BLaER1 treated with 17β-estradiol and CSF1 and Interleukin-3, amounts not matched to agents 10 nM and 100 nM (cell line): ENCODE results near the gene PPIG.
"Not testable (repeated sequence)": the region's sequence is repeated elsewhere in the genome, so short reads cannot be mapped to it uniquely, and the experiment has no call there.

Source experiments
- H3K27ac ChIP-seq, 11 experiments: shearing (Covaris generic); formaldehyde crosslinking; 2 replicates each; pipeline ENCODE4 v1.8.1; 2022
- H3K27me3 ChIP-seq, 11 experiments: shearing (Covaris generic); formaldehyde crosslinking; 2 replicates each; pipeline ENCODE4 v1.8.1; 2022
- H3K36me3 ChIP-seq, 11 experiments: shearing (Covaris generic); formaldehyde crosslinking; 2 replicates each; pipeline ENCODE4 v1.8.1; 2022
- H3K4me1 ChIP-seq, 10 experiments: shearing (Covaris generic); formaldehyde crosslinking; 2 replicates each; pipeline ENCODE4 v1.8.1; 2022
- H3K4me2 ChIP-seq, 11 experiments: shearing (Covaris generic); formaldehyde crosslinking; 2 replicates each; pipeline ENCODE4 v1.8.1; 2022
- H3K4me3 ChIP-seq, 10 experiments: shearing (Covaris generic); formaldehyde crosslinking; 2 replicates each; pipeline ENCODE4 v1.8.1; 2022
- H3K9ac ChIP-seq, 11 experiments: shearing (Covaris generic); formaldehyde crosslinking; 2 replicates each; pipeline ENCODE4 v1.8.1; 2022
- H3K9me3 ChIP-seq, 11 experiments: shearing (Covaris generic); formaldehyde crosslinking; replicated peaks in 1 of 11; 2 replicates each; pipeline ENCODE4 v1.8.1; 2022
- H4K20me1 ChIP-seq, 11 experiments: shearing (Covaris generic); formaldehyde crosslinking; 2 replicates each; pipeline ENCODE4 v1.8.1; 2022
- Cebpa-rat ChIP-seq, 11 experiments: shearing (Covaris generic); IDR thresholded peaks; 2 replicates each; pipeline ENCODE4 v1.8.1; 2022

The PPIG gene

GRCh38 chr2:169584005-169584877 lies at the start of gene PPIG:
Gene PPIG (plus strand): TSS chr2:169584351. CDS start chr2:169604042, 19,691 bp downstream.
- Histone ChIP-seq H3K27ac (peak within 1 kb of the TSS; percentile 90 to 97 (median 92)), H3K27me3 (no peaks in the 10 kb centered on the region), H3K4me3 (peak within 1 kb of the TSS; percentile 68 to 94 (median 84)), H3K4me2 (peak within 1 kb of the TSS; percentile 85 to 96 (median 90)), H3K9ac (peak within 1 kb of the TSS; percentile 88 to 96 (median 93)), H3K4me1 (peaks cover 15 to 35% (median 18%) of the 10 kb centered on the region in 10 experiments), H3K9me3 (peaks cover 9 to 11% (median 11%) of the 10 kb centered on the region in 11 experiments; a peak in 18 of 22 replicates), H3K36me3 (peaks cover 0 to 22% (median 8%) of the 10 kb centered on the region in 11 experiments; a peak in 9 of 22 replicates), H4K20me1 (peaks cover 19 to 41% (median 37%) of the 10 kb centered on the region in 11 experiments; a peak in 20 of 22 replicates)
- TF ChIP-seq Cebpa-rat (IDR thresholded peaks at IDR 0.05): peak in 6 of 11 experiments; percentile 31 to 66 (median 50); a peak in 6 of 22 replicates

- not testable (repeated sequence) for H3K4me2 ChIP-seq, H3K27me3 ChIP-seq, H3K9ac ChIP-seq, H3K4me1 ChIP-seq, H3K27ac ChIP-seq, H3K9me3 ChIP-seq, H3K4me3 ChIP-seq, H4K20me1 ChIP-seq
- peaks cover 49 to 100% (median 86%) of the 10 kb centered on the region in 11 experiments for H3K36me3 ChIP-seq
Measured at GRCh38 chr2:169539460-169539859, 44.7 kb upstream of the PPIG start.

DNA sequence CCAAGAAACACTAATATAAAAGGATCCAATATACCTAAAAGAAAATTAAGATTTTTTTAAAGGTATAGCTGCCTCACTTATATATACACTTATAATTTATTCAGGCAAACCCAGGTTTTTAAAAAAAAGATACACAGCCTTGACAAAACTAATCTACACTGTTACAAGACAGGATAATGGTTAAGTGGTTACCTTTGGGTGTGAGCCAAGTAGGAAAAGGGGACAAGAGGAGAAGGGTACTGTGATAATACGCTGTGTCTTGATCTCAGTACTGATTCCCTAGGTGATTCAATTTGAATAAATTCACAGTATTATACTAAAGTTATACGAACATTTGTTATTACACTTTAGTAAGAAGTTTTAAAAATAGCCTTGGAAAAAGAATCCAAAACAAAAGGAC lies 44.0 kb upstream of the PPIG start:
- Histone ChIP-seq H3K4me2 (no peak overlapping the region), H3K36me3 (peaks cover 43 to 100% (median 82%) of the 10 kb centered on the region in 11 experiments), H4K20me1 (peaks cover 0 to 7% (median 0%) of the 10 kb centered on the region in 11 experiments; a peak in 1 of 22 replicates), H3K27me3 (no peaks in the 10 kb centered on the region), H3K4me1 (no peaks in the 10 kb centered on the region), H3K9ac (no peak overlapping the region), H3K4me3 (no peak overlapping the region), H3K9me3 (no peaks in the 10 kb centered on the region), H3K27ac (no peak overlapping the region)
- TF ChIP-seq Cebpa-rat (IDR thresholded peaks at IDR 0.05): no peak

DNA sequence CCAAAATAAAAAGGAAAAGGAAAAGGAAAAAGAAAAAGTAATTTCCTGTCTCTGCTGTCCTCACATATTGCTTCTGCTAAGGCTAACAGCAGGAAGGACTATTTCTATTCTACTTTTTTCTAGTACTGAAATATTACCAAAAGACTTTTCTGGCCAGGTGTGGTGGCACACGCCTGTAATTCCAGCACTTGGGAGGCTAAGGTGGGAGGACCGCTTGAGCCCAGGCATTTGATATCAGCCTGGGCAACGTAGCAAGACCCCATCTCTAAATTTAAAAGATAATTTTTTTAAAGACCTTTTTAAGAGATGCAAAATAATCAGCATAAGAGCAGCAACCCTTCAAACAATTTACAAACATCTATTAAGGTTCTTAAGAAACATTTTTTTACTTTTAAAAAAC lies 41.7 kb upstream of the PPIG start:
- no peak for TF ChIP-seq Cebpa-rat (IDR thresholded peaks at IDR 0.05)
- no peak overlapping the region for H3K27ac ChIP-seq
- no peaks in the 10 kb centered on the region for H3K9me3 ChIP-seq
- H3K4me1 ChIP-seq: no peaks in the 10 kb centered on the region
- peaks cover 0 to 7% (median 0%) of the 10 kb centered on the region in 11 experiments; a peak in 2 of 22 replicates for H4K20me1 ChIP-seq
- H3K4me2 ChIP-seq: no peak overlapping the region
- peaks cover 50 to 100% (median 85%) of the 10 kb centered on the region in 11 experiments for H3K36me3 ChIP-seq
- no peaks in the 10 kb centered on the region for H3K27me3 ChIP-seq
- H3K4me3 ChIP-seq: no peak overlapping the region
- H3K9ac ChIP-seq: no peak overlapping the region

- Histone ChIP-seq H3K4me2 (no peak overlapping the region), H3K27ac (no peak overlapping the region), H3K4me1 (no peaks in the 10 kb centered on the region), H4K20me1 (peaks cover 0 to 6% (median 0%) of the 10 kb centered on the region in 11 experiments; a peak in 2 of 22 replicates), H3K9me3 (no peaks in the 10 kb centered on the region), H3K27me3 (no peaks in the 10 kb centered on the region), H3K4me3 (no peak overlapping the region), H3K9ac (no peak overlapping the region), H3K36me3 (peaks cover 66 to 100% (median 92%) of the 10 kb centered on the region in 11 experiments)
- no peak for TF ChIP-seq Cebpa-rat (IDR thresholded peaks at IDR 0.05)
Measured at GRCh38 chr2:169546756-169547155, 37.4 kb upstream of the PPIG start.

DNA sequence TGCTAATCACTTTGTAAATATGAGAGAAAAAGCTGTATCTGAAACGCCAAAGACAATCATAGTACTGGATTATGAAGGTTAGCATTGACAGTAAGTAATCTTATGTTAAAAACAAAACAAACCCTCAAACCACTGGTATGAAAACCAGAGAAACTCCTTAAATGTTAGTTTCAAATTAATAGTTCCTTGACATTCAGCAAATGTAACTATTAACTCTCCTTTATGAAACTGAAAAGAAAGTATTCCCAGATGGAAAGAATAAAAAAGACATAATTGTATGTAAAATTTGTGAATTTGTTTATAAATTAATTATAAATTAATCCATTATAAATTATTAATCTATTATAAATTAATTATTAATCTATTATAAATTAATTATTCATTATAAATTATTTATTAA lies 22.8 kb upstream of the PPIG start:
- no peak for TF ChIP-seq Cebpa-rat (IDR thresholded peaks at IDR 0.05)
- no peak overlapping the region for H3K4me2 ChIP-seq
- no peak overlapping the region for H3K9ac ChIP-seq
- peaks cover 0 to 5% (median 0%) of the 10 kb centered on the region in 11 experiments; a peak in 2 of 22 replicates for H4K20me1 ChIP-seq
- H3K27me3 ChIP-seq: no peaks in the 10 kb centered on the region
- H3K27ac ChIP-seq: no peak overlapping the region
- peaks cover 42 to 82% (median 72%) of the 10 kb centered on the region in 11 experiments for H3K36me3 ChIP-seq
- H3K4me3 ChIP-seq: no peak overlapping the region
- H3K9me3 ChIP-seq: peaks cover 0 to 17% (median 8%) of the 10 kb centered on the region in 11 experiments; a peak in 10 of 22 replicates
- no peaks in the 10 kb centered on the region for H3K4me1 ChIP-seq

DNA sequence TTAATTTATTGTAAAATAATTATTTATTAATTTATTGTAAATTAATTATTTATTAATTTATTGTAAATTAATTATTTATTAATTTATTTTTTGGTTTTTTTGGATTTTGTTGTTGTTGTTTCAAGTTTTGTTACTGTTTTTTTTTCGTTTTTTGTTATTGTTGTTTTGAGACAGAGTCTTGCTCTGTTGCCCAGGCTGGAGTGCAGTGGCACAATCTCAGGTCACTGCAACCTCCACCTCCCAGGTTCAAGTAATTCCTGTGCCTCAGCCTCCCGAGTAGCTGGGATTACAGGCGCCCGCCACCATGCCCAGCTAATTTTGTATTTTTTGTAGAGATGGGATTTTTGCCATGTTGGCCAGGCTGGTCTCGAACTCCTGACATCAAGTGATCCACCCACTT lies 22.1 kb upstream of the PPIG start:
- H3K27ac ChIP-seq, H3K4me3 ChIP-seq, H4K20me1 ChIP-seq, H3K4me2 ChIP-seq, H3K4me1 ChIP-seq, H3K27me3 ChIP-seq, H3K9ac ChIP-seq: not testable (repeated sequence)
- peaks cover 0 to 19% (median 8%) of the 10 kb centered on the region in 11 experiments; a peak in 10 of 22 replicates for H3K9me3 ChIP-seq
- peaks cover 45 to 82% (median 71%) of the 10 kb centered on the region in 11 experiments for H3K36me3 ChIP-seq

DNA sequence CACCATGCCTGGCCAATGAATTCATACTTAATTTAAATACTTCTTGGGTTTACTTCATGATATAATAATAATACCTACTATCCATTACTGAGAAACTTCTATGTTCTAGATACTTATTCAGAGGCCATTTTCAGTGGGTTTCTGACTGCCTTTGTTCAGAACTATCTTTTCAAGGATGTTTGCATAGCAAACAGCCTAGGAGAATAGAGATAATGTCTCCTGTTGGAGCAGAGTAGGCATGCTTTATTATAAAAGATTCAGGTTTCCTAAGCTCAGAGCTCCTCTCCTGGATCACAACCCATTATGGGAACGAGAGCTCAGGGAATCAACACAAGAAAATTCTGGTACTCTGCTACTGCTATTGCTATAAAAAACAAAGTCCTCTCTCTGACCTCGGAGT lies 21.6 kb upstream of the PPIG start:
- Histone ChIP-seq H3K4me2 (no peak overlapping the region), H3K4me1 (no peaks in the 10 kb centered on the region), H3K9me3 (peaks cover 0 to 19% (median 8%) of the 10 kb centered on the region in 11 experiments; a peak in 10 of 22 replicates), H4K20me1 (peaks cover 0 to 5% (median 0%) of the 10 kb centered on the region in 11 experiments; a peak in 2 of 22 replicates), H3K27ac (no peak overlapping the region), H3K4me3 (no peak overlapping the region), H3K36me3 (peaks cover 47 to 85% (median 71%) of the 10 kb centered on the region in 11 experiments), H3K9ac (no peak overlapping the region), H3K27me3 (no peaks in the 10 kb centered on the region)
- no peak for TF ChIP-seq Cebpa-rat (IDR thresholded peaks at IDR 0.05)

GRCh38 chr2:169565686-169566085 lies 18.5 kb upstream of the PPIG start:
- Histone ChIP-seq H3K4me3 (no peak overlapping the region), H3K4me1 (peaks cover 3 to 15% (median 11%) of the 10 kb centered on the region in 10 experiments; a peak in 16 of 20 replicates), H3K27ac (no peak overlapping the region), H3K9me3 (peaks cover 0 to 19% (median 8%) of the 10 kb centered on the region in 11 experiments; a peak in 10 of 22 replicates), H3K36me3 (peaks cover 44 to 94% (median 74%) of the 10 kb centered on the region in 11 experiments), H4K20me1 (peaks cover 0 to 25% (median 0%) of the 10 kb centered on the region in 11 experiments; a peak in 6 of 22 replicates), H3K27me3 (no peaks in the 10 kb centered on the region), H3K4me2 (no peak overlapping the region), H3K9ac (no peak overlapping the region)
- no peak for TF ChIP-seq Cebpa-rat (IDR thresholded peaks at IDR 0.05)
